SK-N-SH (cell line): ENCODE measurements around the gene RIOK1. TPM values are rescaled to one million over a fixed set of nuclear protein-coding genes. Genes with fewer than 3 reads are reported as not detected.

Experiments used
- CTCF ChIA-PET: fragments of 300-600, 350-600 bp; formaldehyde crosslinking; extraction: SDS; loops from one replicate; lab custom pipeline; 2021; lab: Yijun Ruan, JAX
- POLR2A ChIA-PET: fragments of 350-600 bp; sonication (Branson Sonifier 250); formaldehyde crosslinking; extraction: SDS; loops from one replicate; lab custom pipeline; 2020; ENCODE audit warnings: antibody characterized with exemption, inconsistent platforms; lab: Yijun Ruan, JAX
- DNase-seq: peaks from one replicate; pipeline ENCODE4 v3.0.0; 2012
- H2AFZ ChIP-seq: fragments of 200-600 bp; sonication (generic); 2 replicates; pipeline ENCODE4 v1.8.1; 2016; ENCODE audit warnings: antibody characterized with exemption, mild to moderate bottlenecking, low read depth
- H3F3A ChIP-seq: fragments of 200-600 bp; sonication (generic); replicated peaks from 2 replicates; pipeline ENCODE3; 2016; ENCODE audit warnings: antibody characterized with exemption, mild to moderate bottlenecking; ENCODE audit not compliant: insufficient read depth
- H3K27ac ChIP-seq, 2 experiments: fragments of 200-500 bp in 1 of 2; fragments of 200-600 bp in 1 of 2; sonication (Bioruptor generic) in 1 of 2; sonication (generic), shearing (Covaris generic) in 1 of 2; 2 replicates each; pipeline versions ENCODE4 v1.5.1 to v1.6.1; 2014 to 2016; ENCODE audit warnings: low read depth in 2 of 2, inconsistent platforms in 1 of 2, low read length in 1 of 2, mild to moderate bottlenecking in 1 of 2, mixed read lengths in 1 of 2
- H3K27me3 ChIP-seq: fragments of 200-600 bp; sonication (generic), shearing (Covaris generic); 2 replicates; pipeline ENCODE4 v1.6.1; 2016; ENCODE audit warnings: mixed run types; ENCODE audit not compliant: insufficient read depth
- H3K36me3 ChIP-seq, 2 experiments: fragments of 200-500 bp in 1 of 2; fragments of 200-600 bp in 1 of 2; sonication (Bioruptor generic) in 1 of 2; sonication (generic) in 1 of 2; replicated peaks in 1 of 2; 2 replicates each; pipeline versions ENCODE3 to v1.5.1; 2014 to 2016; ENCODE audit warnings: low read length in 1 of 2, mild to moderate bottlenecking in 1 of 2; ENCODE audit not compliant: insufficient read depth in 2 of 2, control insufficient read depth in 1 of 2
- H3K4me1 ChIP-seq, 2 experiments: fragments of 200-500 bp in 1 of 2; fragments of 200-600 bp in 1 of 2; sonication (Bioruptor generic) in 1 of 2; sonication (generic), shearing (Covaris generic) in 1 of 2; 2 replicates each; pipeline versions ENCODE4 v1.5.1 to v1.6.1; 2014 to 2016; ENCODE audit warnings: low read depth in 1 of 2, low read length in 1 of 2, mixed run types in 1 of 2; ENCODE audit not compliant: insufficient read depth in 2 of 2, control insufficient read depth in 1 of 2
- H3K4me2 ChIP-seq: fragments of 200-600 bp; sonication (generic), shearing (Covaris generic); 2 replicates; pipeline ENCODE4 v1.6.1; 2017; ENCODE audit warnings: mixed run types
- H3K4me3 ChIP-seq, 2 experiments: fragments of 200-500 bp in 1 of 2; fragments of 200-600 bp in 1 of 2; sonication (Bioruptor generic) in 1 of 2; sonication (generic), shearing (Covaris generic) in 1 of 2; 2 replicates each; pipeline versions ENCODE4 v1.5.1 to v1.8.1; 2014 to 2016; ENCODE audit warnings: low read depth in 2 of 2, inconsistent platforms in 1 of 2, low read length in 1 of 2, mild to moderate bottlenecking in 1 of 2, mixed read lengths in 1 of 2, moderate library complexity in 1 of 2
- H3K79me2 ChIP-seq: fragments of 200-600 bp; sonication (generic); 2 replicates; pipeline ENCODE4 v1.8.1; 2017; ENCODE audit warnings: mild to moderate bottlenecking; ENCODE audit not compliant: insufficient read depth
- H3K9ac ChIP-seq: fragments of 200-600 bp; sonication (generic); 2 replicates; pipeline ENCODE4 v1.6.1; 2017; ENCODE audit warnings: mixed run types
- H3K9me2 ChIP-seq: fragments of 200-600 bp; sonication (generic); 2 replicates; pipeline ENCODE4 v1.6.1; 2017; ENCODE audit warnings: mixed run types
- H3K9me3 ChIP-seq: fragments of 200-600 bp; sonication (generic); 2 replicates; pipeline ENCODE4 v1.6.1; 2017; ENCODE audit warnings: mixed run types, mild to moderate bottlenecking, moderate library complexity
- H4K20me1 ChIP-seq: fragments of 200-600 bp; sonication (generic); 2 replicates; pipeline ENCODE4 v1.6.1; 2017; ENCODE audit warnings: mild to moderate bottlenecking, mixed run types; ENCODE audit not compliant: insufficient read depth
- CHD2 ChIP-seq: fragments of 150-350 bp; IDR thresholded peaks from 2 replicates; pipeline ENCODE4 v1.6.1; 2018; ENCODE audit warnings: low read length; ENCODE audit not compliant: partially characterized antibody
- ELF1 ChIP-seq: IDR thresholded peaks from 2 replicates; pipeline ENCODE4 v1.4.0; 2012
- EP300 ChIP-seq, 2 experiments: IDR thresholded peaks; 2 replicates each; pipeline versions ENCODE4 v1.4.0 to v1.6.1; 2012; ENCODE audit warnings: borderline replicate concordance in 1 of 2, low read depth in 1 of 2, low read length in 1 of 2
- FOXJ3 ChIP-seq: sonication (generic); formaldehyde crosslinking; IDR thresholded peaks from 2 replicates; pipeline ENCODE4 v1.5.1; 2020; ENCODE audit warnings: mild to moderate bottlenecking, missing genetic modification reagents
- FOXM1 ChIP-seq: IDR thresholded peaks from 2 replicates; pipeline ENCODE4 v1.4.0; 2012; ENCODE audit warnings: low read depth, mild to moderate bottlenecking
- GABPA ChIP-seq: IDR thresholded peaks from 2 replicates; pipeline ENCODE4 v1.4.0; 2012; ENCODE audit warnings: low read depth, mild to moderate bottlenecking
- GATA2 ChIP-seq: sonication (generic); formaldehyde crosslinking; IDR thresholded peaks from 2 replicates; pipeline ENCODE4 v1.5.0; 2020; ENCODE audit warnings: mild to moderate bottlenecking, missing genetic modification reagents
- JUND ChIP-seq: IDR thresholded peaks from 2 replicates; pipeline ENCODE4 v1.4.0; 2012
- MEF2A ChIP-seq: IDR thresholded peaks from 2 replicates; pipeline ENCODE4 v1.4.0; 2012; ENCODE audit warnings: low read depth, borderline replicate concordance
- MXI1 ChIP-seq: IDR thresholded peaks from 2 replicates; pipeline ENCODE4 v1.6.1; 2012; ENCODE audit warnings: mild to moderate bottlenecking, low read depth, low read length, improper control_type of control experiment
- NFIC ChIP-seq: IDR thresholded peaks from 2 replicates; pipeline ENCODE4 v1.4.0; 2012; ENCODE audit warnings: borderline replicate concordance
- NRF1 ChIP-seq: IDR thresholded peaks from 2 replicates; pipeline ENCODE4 v1.6.1; 2012; ENCODE audit warnings: low read depth, mild to moderate bottlenecking, low read length
- POLR2AphosphoS5 ChIP-seq: IDR thresholded peaks from 2 replicates; pipeline ENCODE4 v1.6.1; 2012; ENCODE audit warnings: low read depth, low read length
- RCOR1 ChIP-seq: fragments of 150-350 bp; IDR thresholded peaks from 2 replicates; pipeline ENCODE4 v1.6.1; 2017; ENCODE audit warnings: antibody characterized with exemption, low read length
- RXRA ChIP-seq: IDR thresholded peaks from 2 replicates; pipeline ENCODE4 v1.4.0; 2012; ENCODE audit warnings: low read depth, mild to moderate bottlenecking, borderline replicate concordance
- SIN3A ChIP-seq: IDR thresholded peaks from 2 replicates; pipeline ENCODE4 v1.6.1; 2012; ENCODE audit warnings: low read depth, mild to moderate bottlenecking, low read length, moderate library complexity, borderline replicate concordance
- TAF1 ChIP-seq: IDR thresholded peaks from 2 replicates; pipeline ENCODE4 v1.6.1; 2012; ENCODE audit warnings: low read depth, mild to moderate bottlenecking, low read length, moderate library complexity, borderline replicate concordance
- TCF12 ChIP-seq: IDR thresholded peaks from 2 replicates; pipeline ENCODE4 v1.4.0; 2012
- WGBS: methylation state at CpG from one replicate; pipeline ENCODE4 v1.1.6; 2017; ENCODE audit warnings: low lambda C conversion rate; 5-methylcytosine and 5-hydroxymethylcytosine counted together
- polyA plus RNA-seq, 3 experiments: library from polyadenylated mRNA; depleted of rRNA; stranded (reverse); fragments of >200 nt; gene quantifications; 2 replicates each; pipeline ENCODE4 v1.2.3, GENCODE V29; 2012
- TF ChIP-seq, protein P1 (sequence below): IDR thresholded peaks from 2 replicates; pipeline ENCODE4 v1.6.1; 2012; ENCODE audit warnings: mild to moderate bottlenecking, low read depth, low read length, moderate library complexity

The RIOK1 gene
- polyA plus RNA-seq, 1 of the 3 experiments (the other 2 are of a cell fraction): 18.7 TPM

- Histone ChIP-seq H3K79me2 (no peaks in the 10 kb centered on the region), H2AFZ (no peak overlapping the region), H3K4me3 (no peak overlapping the region), H3K27ac (no peak overlapping the region; a peak in 1 of 4 replicates), H3K9me3 (no peaks in the 10 kb centered on the region), H3K4me1 (peaks cover 0 to 7% of the 10 kb centered on the region in 2 experiments; a peak in 1 of 4 replicates), H3K4me2 (no peak overlapping the region), H3F3A (no peaks in the 10 kb centered on the region), H3K36me3 (peaks cover 43 to 53% of the 10 kb centered on the region in 2 experiments), H4K20me1 (no peaks in the 10 kb centered on the region), H3K9ac (no peak overlapping the region), H3K9me2 (no peaks in the 10 kb centered on the region), H3K27me3 (no peaks in the 10 kb centered on the region)
- ChIA-PET CTCF (no interaction called here), POLR2A (no interaction called here)
- 72% methylated on average over 6 of the region's 6 CpGs for whole genome bisulfite sequencing
- DNase-seq: peak; percentile 42
- TF ChIP-seq EP300 (IDR thresholded peaks at IDR 0.05; ENCODE audit: borderline replicate concordance in 1 of 2, low read depth in 1 of 2, low read length in 1 of 2) (peak in 1 of 2 experiments; percentile 20; a peak in 1 of 4 replicates), RCOR1 (peak; percentile 28; the same call in 1 of the 2 replicates), JUND (no peak), GATA2 (peak; percentile 90)
Measured at GRCh38 chr6:7418238-7418905, 28.8 kb downstream of the RIOK1 start.

DNA sequence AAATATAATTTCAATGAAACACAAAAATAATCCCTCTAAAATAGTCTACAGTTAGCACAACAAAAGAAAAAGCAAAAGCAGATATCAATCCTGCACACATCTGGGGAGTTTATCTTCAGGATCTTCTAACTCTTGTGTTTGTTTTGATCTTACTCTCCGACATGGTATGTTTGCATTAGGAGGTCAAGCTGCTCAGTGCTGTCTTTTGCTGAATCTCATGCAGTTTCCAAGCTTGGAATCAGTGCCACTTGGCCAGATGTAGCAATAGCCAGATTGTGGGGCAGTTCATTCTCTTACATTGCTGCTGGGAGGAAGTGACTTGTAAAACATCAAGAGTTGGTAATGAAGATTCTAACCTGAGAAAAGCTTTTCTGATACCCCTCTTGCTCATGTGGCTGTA, 29.5 kb downstream of the RIOK1 start:
- WGBS: 56% methylated on average over 1 of the region's 1 CpG
- no peak for DNase-seq

GRCh38 chr6:7421066-7421465, 31.5 kb downstream of the RIOK1 start:
- no peaks in the 10 kb centered on the region for H3K9me2 ChIP-seq
- no peaks in the 10 kb centered on the region for H3F3A ChIP-seq
- H3K36me3 ChIP-seq: peaks cover 22 to 26% of the 10 kb centered on the region in 2 experiments
- H3K4me2 ChIP-seq: no peak overlapping the region
- no peak overlapping the region for H2AFZ ChIP-seq
- no peak for DNase-seq
- no peak for TF ChIP-seq RXRA
- TF ChIP-seq JUND: no peak
- no peak for TF ChIP-seq TAF1
- no peak for TF ChIP-seq GATA2
- no peak for TF ChIP-seq POLR2AphosphoS5
- no peak for TF ChIP-seq MXI1
- TF ChIP-seq TCF12: no peak
- TF ChIP-seq, protein P1, sequence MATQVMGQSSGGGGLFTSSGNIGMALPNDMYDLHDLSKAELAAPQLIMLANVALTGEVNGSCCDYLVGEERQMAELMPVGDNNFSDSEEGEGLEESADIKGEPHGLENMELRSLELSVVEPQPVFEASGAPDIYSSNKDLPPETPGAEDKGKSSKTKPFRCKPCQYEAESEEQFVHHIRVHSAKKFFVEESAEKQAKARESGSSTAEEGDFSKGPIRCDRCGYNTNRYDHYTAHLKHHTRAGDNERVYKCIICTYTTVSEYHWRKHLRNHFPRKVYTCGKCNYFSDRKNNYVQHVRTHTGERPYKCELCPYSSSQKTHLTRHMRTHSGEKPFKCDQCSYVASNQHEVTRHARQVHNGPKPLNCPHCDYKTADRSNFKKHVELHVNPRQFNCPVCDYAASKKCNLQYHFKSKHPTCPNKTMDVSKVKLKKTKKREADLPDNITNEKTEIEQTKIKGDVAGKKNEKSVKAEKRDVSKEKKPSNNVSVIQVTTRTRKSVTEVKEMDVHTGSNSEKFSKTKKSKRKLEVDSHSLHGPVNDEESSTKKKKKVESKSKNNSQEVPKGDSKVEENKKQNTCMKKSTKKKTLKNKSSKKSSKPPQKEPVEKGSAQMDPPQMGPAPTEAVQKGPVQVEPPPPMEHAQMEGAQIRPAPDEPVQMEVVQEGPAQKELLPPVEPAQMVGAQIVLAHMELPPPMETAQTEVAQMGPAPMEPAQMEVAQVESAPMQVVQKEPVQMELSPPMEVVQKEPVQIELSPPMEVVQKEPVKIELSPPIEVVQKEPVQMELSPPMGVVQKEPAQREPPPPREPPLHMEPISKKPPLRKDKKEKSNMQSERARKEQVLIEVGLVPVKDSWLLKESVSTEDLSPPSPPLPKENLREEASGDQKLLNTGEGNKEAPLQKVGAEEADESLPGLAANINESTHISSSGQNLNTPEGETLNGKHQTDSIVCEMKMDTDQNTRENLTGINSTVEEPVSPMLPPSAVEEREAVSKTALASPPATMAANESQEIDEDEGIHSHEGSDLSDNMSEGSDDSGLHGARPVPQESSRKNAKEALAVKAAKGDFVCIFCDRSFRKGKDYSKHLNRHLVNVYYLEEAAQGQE: no peak
- no peak for TF ChIP-seq NRF1
- TF ChIP-seq FOXM1: no peak
- TF ChIP-seq GABPA: no peak
- TF ChIP-seq SIN3A: no peak
- TF ChIP-seq CHD2: no peak
- TF ChIP-seq ELF1: no peak
- no peak for TF ChIP-seq FOXJ3 (CRISPR knock-in tag)
- TF ChIP-seq NFIC: no peak
- TF ChIP-seq MEF2A: no peak
- H3K27me3 ChIP-seq: no peaks in the 10 kb centered on the region
- H3K4me1 ChIP-seq: peaks cover 0 to 7% of the 10 kb centered on the region in 2 experiments; a peak in 1 of 4 replicates
- ChIA-PET POLR2A (no interaction called here), CTCF (interaction anchor here (1.0 kb wide), 1 partner anchor 195 kb away, joined by 3 read pairs; no protein-coding TSS in a partner anchor)
- H3K9ac ChIP-seq: no peak overlapping the region
- no peaks in the 10 kb centered on the region for H3K9me3 ChIP-seq
- no peaks in the 10 kb centered on the region for H4K20me1 ChIP-seq
- WGBS: 91% methylated on average over 3 of the region's 3 CpGs
- no peak overlapping the region for H3K27ac ChIP-seq
- no peaks in the 10 kb centered on the region for H3K79me2 ChIP-seq
- no peak overlapping the region for H3K4me3 ChIP-seq

More for the DNA sequence above, 29.5 kb downstream of the RIOK1 start:
- no peak overlapping the region for H3K9ac ChIP-seq
- H4K20me1 ChIP-seq: no peaks in the 10 kb centered on the region
- peaks cover 0 to 7% of the 10 kb centered on the region in 2 experiments; a peak in 1 of 4 replicates for H3K4me1 ChIP-seq
- H2AFZ ChIP-seq: no peak overlapping the region
- peaks cover 37 to 46% of the 10 kb centered on the region in 2 experiments for H3K36me3 ChIP-seq
- H3K27ac ChIP-seq: no peak overlapping the region
- no peak overlapping the region for H3K4me3 ChIP-seq
- ChIA-PET CTCF (no interaction called here), POLR2A (no interaction called here)
- H3K4me2 ChIP-seq: no peak overlapping the region
- no peaks in the 10 kb centered on the region for H3K9me3 ChIP-seq
- TF ChIP-seq GATA2 (0 out of 2 replicates have a peak, but pooled peaks have one; percentile 11), TAF1 (no peak), MXI1 (no peak)
- H3F3A ChIP-seq: no peaks in the 10 kb centered on the region
- no peaks in the 10 kb centered on the region for H3K79me2 ChIP-seq
- H3K9me2 ChIP-seq: no peaks in the 10 kb centered on the region
- no peaks in the 10 kb centered on the region for H3K27me3 ChIP-seq
